IPS-15b (cell line): ENCODE results near the gene SMARCB1.
A peak's percentile ranks its signal among the peaks of the same experiment; 100 is the strongest.

Experiments
- H3K27me3 ChIP-seq: one replicate; pipeline ENCODE4 v1.6.1; 2013; ENCODE audit warnings: low read length; ENCODE audit not compliant: control insufficient read depth, insufficient read depth
- H3K36me3 ChIP-seq: one replicate; pipeline ENCODE4 v1.6.1; 2013; ENCODE audit warnings: low read length; ENCODE audit not compliant: control insufficient read depth, insufficient read depth
- H3K4me1 ChIP-seq: one replicate; pipeline ENCODE4 v1.6.1; 2013; ENCODE audit warnings: mild to moderate bottlenecking, low read length; ENCODE audit not compliant: control insufficient read depth, insufficient read depth
- H3K4me3 ChIP-seq: one replicate; pipeline ENCODE4 v1.5.1; 2013; ENCODE audit warnings: low read depth, low read length
- H3K9ac ChIP-seq: one replicate; pipeline ENCODE4 v1.6.1; 2013; ENCODE audit warnings: low read depth, mild to moderate bottlenecking, low read length
- H3K9me3 ChIP-seq: one replicate; pipeline ENCODE4 v1.6.1; 2013; ENCODE audit warnings: mild to moderate bottlenecking, low read length; ENCODE audit not compliant: control insufficient read depth, insufficient read depth

Gene SMARCB1

DNA sequence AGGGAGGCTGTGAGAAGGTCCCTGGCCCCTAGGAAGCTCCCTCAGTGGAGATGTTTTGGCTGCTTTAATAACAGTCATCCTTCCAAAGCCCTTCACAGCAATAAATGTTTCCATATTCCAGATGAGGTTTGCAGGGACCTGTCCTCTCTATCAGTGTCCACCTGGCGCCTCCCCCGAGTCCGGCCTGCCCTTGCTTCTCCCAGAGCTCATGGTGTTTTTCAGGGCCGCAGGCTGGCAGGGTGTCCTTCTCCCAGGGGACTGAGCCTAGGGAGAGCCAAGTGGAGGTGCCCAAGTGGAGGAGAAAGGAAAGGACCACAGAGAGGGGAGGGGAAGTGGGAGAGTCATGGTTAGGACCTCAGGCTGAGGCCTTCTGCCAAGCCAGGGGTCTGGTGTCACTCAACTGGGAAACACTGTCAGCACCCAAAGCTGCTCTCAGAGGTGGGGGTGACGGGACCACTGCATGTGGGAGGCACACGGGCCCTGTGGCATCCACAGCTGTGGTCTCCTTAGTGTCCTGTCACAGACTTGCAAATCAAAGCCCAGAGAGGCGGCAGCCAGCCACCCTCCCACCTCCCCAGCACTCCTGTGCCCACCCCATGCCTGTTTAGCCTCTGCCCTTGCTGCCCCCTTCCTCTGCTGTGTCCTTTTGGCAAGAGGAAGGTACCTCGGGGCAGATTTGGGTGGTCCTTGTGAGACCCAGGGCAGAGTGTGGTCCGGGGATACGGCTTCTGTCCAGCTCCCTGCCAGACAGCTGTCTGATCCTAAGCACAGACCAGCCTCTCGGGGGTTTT, 45.7 kb downstream of the SMARCB1 start:
- no peak overlapping the region for H3K4me3 ChIP-seq
- peaks cover 51% of the 10 kb centered on the region for H3K36me3 ChIP-seq
- H3K27me3 ChIP-seq = no peaks in the 10 kb centered on the region
- no peak overlapping the region for H3K9ac ChIP-seq
- no peaks in the 10 kb centered on the region for H3K4me1 ChIP-seq
- H3K9me3 ChIP-seq = no peaks in the 10 kb centered on the region

DNA sequence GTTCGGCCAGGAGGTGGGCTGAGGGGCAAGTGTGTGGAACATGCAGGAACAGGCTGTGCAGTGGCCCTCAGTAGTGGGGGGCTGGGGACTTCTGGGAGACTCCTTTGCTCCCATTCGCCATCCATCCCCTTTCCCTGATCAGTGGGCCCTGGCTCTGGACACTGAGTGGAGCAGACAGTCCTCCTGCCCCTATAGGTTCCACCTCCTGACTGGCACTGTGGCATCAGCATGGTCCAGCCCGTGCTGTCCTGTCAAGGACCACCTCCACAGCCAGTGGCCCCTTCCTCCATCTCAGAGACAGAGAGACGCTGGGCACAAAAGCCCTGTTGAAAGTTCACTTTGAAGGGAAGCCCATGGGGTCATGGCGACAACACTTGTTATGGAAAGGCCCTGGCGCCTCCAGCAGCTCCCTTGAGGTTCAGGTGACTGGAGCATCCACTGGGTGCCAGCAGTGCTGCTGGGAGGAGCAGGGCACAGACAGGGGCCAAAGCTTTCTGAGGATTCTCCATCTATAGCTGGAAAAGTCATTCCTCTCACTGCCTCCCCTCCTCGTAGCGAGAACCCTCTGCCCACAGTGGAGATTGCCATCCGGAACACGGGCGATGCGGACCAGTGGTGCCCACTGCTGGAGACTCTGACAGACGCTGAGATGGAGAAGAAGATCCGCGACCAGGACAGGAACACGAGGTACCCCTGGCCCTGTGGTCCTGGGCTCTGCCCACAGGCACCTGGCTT, 46.4 kb downstream of the SMARCB1 start:
- no peaks in the 10 kb centered on the region for H3K9me3 ChIP-seq
- peaks cover 47% of the 10 kb centered on the region for H3K36me3 ChIP-seq
- no peak overlapping the region for H3K9ac ChIP-seq
- no peak overlapping the region for H3K4me3 ChIP-seq
- H3K27me3 ChIP-seq = no peaks in the 10 kb centered on the region
- H3K4me1 ChIP-seq = no peaks in the 10 kb centered on the region

DNA sequence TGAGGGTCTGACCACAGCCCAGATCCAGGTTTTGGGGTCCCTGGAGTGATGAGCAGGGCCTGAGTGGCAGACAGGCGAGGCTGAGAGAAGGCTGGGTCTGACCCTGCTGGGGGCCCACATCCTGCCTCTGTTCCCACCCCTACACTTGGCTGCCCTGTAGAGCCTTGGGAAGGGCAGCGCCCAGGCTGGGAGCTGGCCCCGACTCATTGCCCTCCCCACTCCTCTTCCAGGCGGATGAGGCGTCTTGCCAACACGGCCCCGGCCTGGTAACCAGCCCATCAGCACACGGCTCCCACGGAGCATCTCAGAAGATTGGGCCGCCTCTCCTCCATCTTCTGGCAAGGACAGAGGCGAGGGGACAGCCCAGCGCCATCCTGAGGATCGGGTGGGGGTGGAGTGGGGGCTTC, 47.1 kb downstream of the SMARCB1 start:
- Histone ChIP-seq H3K9ac (no peak overlapping the region), H3K9me3 (no peaks in the 10 kb centered on the region), H3K4me1 (no peaks in the 10 kb centered on the region), H3K36me3 (peaks cover 42% of the 10 kb centered on the region), H3K4me3 (no peak overlapping the region), H3K27me3 (no peaks in the 10 kb centered on the region)

DNA sequence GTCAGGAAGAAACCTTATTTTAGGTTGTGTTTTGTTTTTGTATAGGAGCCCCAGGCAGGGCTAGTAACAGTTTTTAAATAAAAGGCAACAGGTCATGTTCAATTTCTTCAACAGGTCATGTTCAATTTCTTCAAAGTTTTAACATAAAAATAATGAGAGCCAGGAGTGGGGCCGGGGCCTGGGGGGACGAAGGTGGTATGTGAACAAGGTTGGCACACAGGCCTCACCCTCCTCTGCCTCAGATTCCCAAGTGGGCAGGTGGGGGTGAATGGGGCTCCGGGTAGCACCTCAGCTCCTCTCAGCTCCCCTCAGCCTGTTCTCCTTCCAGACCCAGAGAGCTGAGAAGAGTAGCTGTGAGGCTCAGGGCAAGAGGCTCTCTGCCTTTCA, 47.6 kb downstream of the SMARCB1 start:
- H3K36me3 ChIP-seq = peaks cover 38% of the 10 kb centered on the region
- H3K9ac ChIP-seq = no peak overlapping the region
- no peaks in the 10 kb centered on the region for H3K4me1 ChIP-seq
- no peaks in the 10 kb centered on the region for H3K27me3 ChIP-seq
- no peaks in the 10 kb centered on the region for H3K9me3 ChIP-seq
- no peak overlapping the region for H3K4me3 ChIP-seq

DNA sequence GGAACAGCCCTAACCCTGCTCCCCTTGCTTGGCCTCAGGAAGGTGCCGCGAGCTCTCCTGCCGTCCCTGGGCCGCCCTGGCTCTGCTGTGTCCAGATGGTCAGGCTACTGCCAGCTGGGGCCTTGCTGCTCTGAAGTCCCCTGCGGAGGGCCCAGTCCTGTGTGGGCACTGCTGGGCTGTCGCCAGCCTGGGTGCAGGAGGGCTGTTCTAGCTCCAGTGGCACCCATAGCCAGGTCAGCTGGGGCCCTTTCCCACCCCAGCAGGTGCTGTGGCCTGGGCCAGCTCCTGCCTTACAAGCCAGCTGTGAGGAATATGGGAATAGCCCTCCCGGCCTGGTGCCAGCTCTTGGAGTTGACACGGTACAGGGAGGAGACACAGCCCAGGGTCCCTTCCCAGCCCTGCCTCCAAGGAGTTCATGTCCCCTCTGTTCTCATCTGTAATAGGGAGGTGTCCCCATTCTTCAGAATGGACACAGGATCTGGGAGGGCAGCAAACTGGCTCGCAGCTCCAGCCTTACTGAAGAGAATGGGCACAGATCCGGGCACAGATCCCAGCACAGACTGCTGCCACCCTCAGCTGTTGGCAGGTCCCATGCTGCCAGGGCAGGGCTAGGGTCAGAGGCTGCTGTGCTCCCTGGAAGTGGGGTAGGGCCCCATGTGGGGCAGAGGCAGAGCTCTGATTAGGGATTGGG, 48.2 kb downstream of the SMARCB1 start:
- no peaks in the 10 kb centered on the region for H3K9me3 ChIP-seq
- H3K4me3 ChIP-seq = no peak overlapping the region
- H3K4me1 ChIP-seq = no peaks in the 10 kb centered on the region
- no peak overlapping the region for H3K9ac ChIP-seq
- peaks cover 38% of the 10 kb centered on the region for H3K36me3 ChIP-seq
- peaks cover 2% of the 10 kb centered on the region for H3K27me3 ChIP-seq

DNA sequence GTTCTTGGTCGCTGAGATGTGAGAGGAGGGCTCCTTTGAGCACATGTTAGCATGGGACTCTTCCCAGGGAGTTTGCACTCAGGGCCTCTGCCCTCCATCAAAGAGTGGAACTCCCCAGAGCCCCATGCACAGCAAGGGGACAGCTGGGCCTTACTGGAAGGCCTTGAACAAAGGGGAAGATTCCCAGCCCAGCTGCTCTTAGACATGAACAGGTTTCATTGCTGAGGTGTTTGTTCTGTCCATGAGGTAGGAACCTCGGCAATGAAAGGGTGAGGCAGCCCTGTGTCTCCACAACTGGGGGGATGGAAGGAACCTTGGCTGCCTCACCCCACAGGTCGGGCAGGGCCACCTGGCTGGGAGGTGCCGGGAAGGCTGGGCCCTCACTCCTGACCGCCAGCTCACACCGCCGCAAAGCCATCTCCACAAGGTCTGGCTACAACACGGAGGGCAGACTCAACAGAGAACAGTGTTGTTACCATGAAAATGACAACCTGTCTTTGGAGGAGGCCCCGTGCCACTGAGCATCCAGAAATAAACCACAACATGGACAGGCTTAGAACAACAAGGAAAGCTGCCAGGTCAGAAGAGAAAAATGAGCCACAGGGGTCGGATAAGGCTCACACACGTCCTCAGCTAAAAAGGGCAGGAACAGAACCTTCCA, 48.8 kb downstream of the SMARCB1 start:
- no peak overlapping the region for H3K9ac ChIP-seq
- H3K9me3 ChIP-seq = no peaks in the 10 kb centered on the region
- H3K36me3 ChIP-seq = peaks cover 38% of the 10 kb centered on the region
- no peak overlapping the region for H3K4me3 ChIP-seq
- H3K4me1 ChIP-seq = no peaks in the 10 kb centered on the region
- peaks cover 4% of the 10 kb centered on the region for H3K27me3 ChIP-seq

DNA sequence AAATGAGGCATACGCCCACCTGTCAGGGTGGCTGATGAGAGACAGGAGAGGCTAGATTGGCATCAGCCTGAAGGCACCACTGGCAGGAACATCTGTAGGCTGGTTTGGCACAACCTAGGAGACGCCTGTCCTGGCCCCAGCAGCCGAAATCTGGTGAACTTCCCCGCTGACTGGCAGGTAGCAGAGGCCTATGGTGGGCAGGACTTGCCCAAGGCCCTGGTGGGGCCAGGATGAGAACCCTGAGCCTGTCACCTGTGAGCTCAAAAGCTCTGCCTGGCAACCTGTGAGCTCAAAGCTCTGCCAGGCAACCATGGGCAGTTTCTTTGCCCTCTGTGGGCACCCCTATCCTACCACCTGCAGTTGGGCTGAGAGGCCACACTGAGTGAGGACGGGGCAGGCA, 49.5 kb downstream of the SMARCB1 start:
- Histone ChIP-seq H3K4me3 (no peak overlapping the region), H3K9ac (no peak overlapping the region), H3K4me1 (no peaks in the 10 kb centered on the region), H3K27me3 (peaks cover 7% of the 10 kb centered on the region), H3K9me3 (no peaks in the 10 kb centered on the region), H3K36me3 (peaks cover 38% of the 10 kb centered on the region)

DNA sequence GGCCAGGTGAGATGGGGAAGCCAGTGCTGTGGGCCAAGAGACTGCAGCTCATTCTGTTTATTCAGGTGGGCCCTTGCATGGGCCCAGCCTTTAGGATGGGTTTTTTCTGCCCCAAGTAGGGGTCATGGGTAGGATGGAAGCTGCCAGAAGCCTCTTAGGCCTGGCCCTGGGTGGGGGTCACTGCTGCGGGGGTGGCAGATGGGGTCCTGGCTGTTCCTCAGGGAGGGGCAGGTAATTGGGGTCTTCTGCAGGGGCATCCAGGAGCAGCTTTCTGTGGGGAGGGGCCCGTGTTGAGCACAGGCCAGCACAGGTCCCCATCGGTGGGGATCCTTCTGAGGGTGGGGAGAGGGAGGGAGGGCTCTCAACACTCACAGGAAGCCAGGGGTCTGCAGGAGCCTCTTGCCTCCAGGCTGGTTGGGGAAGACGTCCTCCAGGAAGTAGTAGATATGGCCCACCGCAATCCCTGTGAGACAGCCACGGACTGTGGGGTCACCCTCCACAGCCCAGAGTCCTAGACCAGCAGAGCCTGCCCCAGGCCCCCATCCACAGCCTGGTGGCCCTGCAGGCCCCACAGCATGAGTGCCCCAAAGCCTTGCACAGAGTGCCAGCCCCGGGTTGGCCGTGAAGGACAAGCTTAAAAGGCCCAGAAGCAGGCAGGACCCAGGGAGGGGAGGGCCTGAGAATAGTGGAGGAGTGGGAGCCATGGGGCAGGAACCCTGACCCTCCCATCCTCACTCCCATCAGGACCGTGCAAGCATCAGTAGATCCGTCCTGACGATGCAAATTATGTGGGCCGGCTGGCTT, 50.1 kb downstream of the SMARCB1 start:
- Histone ChIP-seq H3K36me3 (peaks cover 35% of the 10 kb centered on the region), H3K9me3 (no peaks in the 10 kb centered on the region), H3K4me3 (no peak overlapping the region), H3K9ac (no peak overlapping the region), H3K4me1 (no peaks in the 10 kb centered on the region), H3K27me3 (peaks cover 12% of the 10 kb centered on the region)

DNA sequence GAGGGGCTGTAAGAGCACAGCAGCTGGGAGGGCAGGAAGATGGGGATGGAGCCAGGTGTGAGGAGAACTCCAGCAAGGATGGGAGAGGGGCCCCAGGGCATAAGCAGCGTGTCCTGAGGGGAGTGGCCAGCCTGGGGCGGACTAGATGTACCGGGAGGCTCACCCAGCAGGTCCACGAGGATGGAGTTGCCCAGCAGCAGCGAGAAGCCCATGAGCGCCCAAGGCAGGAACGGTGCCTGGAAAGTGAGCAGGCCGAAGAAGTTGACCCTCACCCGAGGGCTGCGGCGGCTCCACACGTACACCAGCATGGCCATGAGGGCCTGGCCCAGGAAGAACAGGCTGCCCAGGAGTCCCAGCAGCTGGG, 50.7 kb downstream of the SMARCB1 start:
- H3K36me3 ChIP-seq = peaks cover 30% of the 10 kb centered on the region
- H3K9me3 ChIP-seq = no peaks in the 10 kb centered on the region
- H3K4me1 ChIP-seq = no peaks in the 10 kb centered on the region
- H3K4me3 ChIP-seq = no peak overlapping the region
- peak overlapping the region; percentile 24 for H3K9ac ChIP-seq
- H3K27me3 ChIP-seq = peaks cover 12% of the 10 kb centered on the region

DNA sequence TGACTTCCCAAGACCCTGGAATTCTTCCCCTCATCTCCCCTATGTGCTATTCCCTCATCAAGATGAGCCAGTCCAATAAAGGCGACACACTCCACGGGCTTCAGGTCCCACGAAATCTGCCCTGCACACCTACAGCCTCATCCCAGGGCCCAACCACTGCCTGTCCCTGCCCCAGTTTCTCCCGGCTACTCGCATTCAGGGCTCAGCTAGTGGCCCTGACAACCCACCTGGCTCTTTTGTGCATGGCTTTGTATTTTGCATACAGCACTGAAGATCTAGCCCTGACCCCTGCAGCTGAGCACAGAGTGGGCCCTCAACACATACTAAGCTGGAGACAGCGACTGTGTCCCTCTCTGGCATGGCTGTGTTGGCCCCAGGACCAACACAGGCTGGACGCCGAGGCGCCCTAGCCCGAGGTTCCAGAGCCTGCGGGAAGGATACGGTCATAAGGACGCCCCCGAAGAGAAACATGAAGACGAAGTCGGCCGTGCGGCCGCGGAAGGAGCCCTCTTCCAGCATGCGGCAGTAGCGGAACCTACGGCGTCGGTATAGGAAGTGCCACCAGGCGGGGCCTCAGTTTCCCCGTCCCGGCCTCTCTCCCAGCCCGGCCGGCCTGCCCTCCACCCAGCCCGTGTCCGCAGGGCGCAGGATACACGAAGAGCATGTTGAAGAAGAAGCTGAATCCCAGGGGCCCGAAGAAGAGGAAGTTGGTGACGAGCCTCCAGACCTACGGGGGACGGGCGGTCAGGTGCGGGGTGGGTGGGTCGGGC, 51.3 kb downstream of the SMARCB1 start:
- Histone ChIP-seq H3K27me3 (peaks cover 12% of the 10 kb centered on the region), H3K9ac (peak overlapping the region; percentile 24), H3K9me3 (no peaks in the 10 kb centered on the region), H3K36me3 (peaks cover 26% of the 10 kb centered on the region), H3K4me1 (no peaks in the 10 kb centered on the region), H3K4me3 (peak overlapping the region; percentile 85)
